SH-SY5Y (cell line): ENCODE results near the gene PCDH1.

ENCODE experiments used
- GATA2 ChIP-seq: IDR thresholded peaks from 2 replicates; pipeline ENCODE4 v1.6.1; 2011; ENCODE audit warnings: mild to moderate bottlenecking, low read depth, low read length
- GATA3 ChIP-seq: IDR thresholded peaks from 2 replicates; pipeline ENCODE4 v1.6.1; 2011; ENCODE audit warnings: low read depth, mild to moderate bottlenecking, low read length, moderate library complexity

DNA sequence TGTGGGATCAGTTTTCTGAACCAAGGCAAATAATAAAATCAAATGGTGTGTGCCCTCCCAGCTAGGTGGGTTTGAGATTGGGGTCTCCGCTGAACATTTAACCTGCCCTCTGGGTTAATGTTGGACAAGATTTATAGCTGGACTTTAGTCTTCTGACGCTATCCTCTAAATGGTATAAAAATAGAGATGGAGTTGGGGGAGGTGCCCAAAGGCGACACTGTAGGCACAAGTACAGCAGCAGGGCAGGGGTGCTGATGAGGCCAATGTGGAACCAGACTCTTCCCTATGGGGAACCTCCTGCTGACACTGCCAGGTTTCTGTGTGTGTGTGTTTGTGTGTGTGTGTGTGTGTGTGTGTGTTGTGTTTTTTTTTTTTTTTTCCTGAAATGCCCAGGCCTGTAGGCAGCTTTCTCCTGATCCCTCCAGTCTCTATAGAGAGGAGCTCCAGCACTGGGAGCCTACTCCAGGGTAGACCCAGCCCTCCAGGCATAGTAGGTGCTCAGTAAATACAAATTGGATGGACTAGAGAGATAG lies 37.9 kb downstream of the PCDH1 start:
- TF ChIP-seq GATA3 = no peak
- TF ChIP-seq GATA2 = no peak
